Spleen (tissue), 7 donors: Measurements from ENCODE around the gene CLCN6.

Experiments used
- POLR2A ChIP-seq, 3 donors: fragments of 450-650 bp; IDR thresholded peaks; one replicate each; pipeline ENCODE4 v1.5.1; 2017; ENCODE audit warnings: antibody characterized with exemption in 3 of 3, mild to moderate bottlenecking in 1 of 3
- POLR2AphosphoS5 ChIP-seq, 3 donors: sonication (generic); formaldehyde crosslinking; IDR thresholded peaks; one replicate each; pipeline ENCODE4 v1.5.1; 2017; ENCODE audit warnings: antibody characterized with exemption in 3 of 3
- TF ChIP-seq, protein P1 (sequence below), 11 experiments: fragments of 200-600 bp in 7 of 11; fragments of 450-650 bp in 4 of 11; sonication (generic) in 4 of 11; IDR thresholded peaks in 8 of 11; conservative IDR thresholded peaks in 3 of 11; 1 replicate in 7 of 11; 2 replicates in 4 of 11; pipeline versions ENCODE4 v1.4.0 to v1.8.0; 2016 to 2021; ENCODE audit warnings: antibody characterized with exemption in 11 of 11, inconsistent platforms in 4 of 11, mild to moderate bottlenecking in 1 of 11
- donor health status: DM: no; HTN: no; CAD: no; lungs with moderate emphysema.
- donor health status: DM: no; HTN: no; CAD: no.
- donor health status: DM: no; HTN: no; CAD: no.

DNA sequence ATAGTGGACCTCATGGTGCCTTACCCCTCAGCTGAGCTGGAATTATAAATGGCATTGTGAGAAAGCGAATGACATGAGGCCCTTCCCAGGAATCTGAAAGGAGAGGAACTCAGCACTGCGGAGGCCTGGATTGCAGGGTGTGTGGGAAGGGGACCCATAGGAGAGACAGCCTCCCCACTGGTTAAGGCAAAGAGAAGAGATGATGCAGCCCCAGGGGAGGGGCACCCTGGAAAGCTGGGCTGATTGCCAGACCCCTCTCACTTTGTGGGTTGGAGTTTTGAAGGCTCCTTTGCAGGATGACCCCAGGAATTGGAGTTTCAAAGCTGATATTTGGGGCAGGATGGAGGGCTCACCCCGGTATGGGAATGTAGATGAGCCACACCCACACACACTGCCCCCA lies 50.7 kb downstream of the CLCN6 start:
- TF ChIP-seq, protein P1, sequence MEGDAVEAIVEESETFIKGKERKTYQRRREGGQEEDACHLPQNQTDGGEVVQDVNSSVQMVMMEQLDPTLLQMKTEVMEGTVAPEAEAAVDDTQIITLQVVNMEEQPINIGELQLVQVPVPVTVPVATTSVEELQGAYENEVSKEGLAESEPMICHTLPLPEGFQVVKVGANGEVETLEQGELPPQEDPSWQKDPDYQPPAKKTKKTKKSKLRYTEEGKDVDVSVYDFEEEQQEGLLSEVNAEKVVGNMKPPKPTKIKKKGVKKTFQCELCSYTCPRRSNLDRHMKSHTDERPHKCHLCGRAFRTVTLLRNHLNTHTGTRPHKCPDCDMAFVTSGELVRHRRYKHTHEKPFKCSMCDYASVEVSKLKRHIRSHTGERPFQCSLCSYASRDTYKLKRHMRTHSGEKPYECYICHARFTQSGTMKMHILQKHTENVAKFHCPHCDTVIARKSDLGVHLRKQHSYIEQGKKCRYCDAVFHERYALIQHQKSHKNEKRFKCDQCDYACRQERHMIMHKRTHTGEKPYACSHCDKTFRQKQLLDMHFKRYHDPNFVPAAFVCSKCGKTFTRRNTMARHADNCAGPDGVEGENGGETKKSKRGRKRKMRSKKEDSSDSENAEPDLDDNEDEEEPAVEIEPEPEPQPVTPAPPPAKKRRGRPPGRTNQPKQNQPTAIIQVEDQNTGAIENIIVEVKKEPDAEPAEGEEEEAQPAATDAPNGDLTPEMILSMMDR (IDR thresholded peaks at IDR 0.05 in 8 of 11, conservative IDR thresholded peaks at IDR 0.05 in 3 of 11): no peak
- TF ChIP-seq POLR2AphosphoS5 (IDR thresholded peaks at IDR 0.05): no peak
- no peak for TF ChIP-seq POLR2A (IDR thresholded peaks at IDR 0.05)
